Measurements from ENCODE around the gene DRGX. TPM values are rescaled to one million over a fixed set of nuclear protein-coding genes. Genes with fewer than 3 reads are reported as not detected.

Gene DRGX
- total and polyA plus RNA-seq, 2 donors (not counting 1 experiment from before 2014, with no cell fraction given): not detected

DNA sequence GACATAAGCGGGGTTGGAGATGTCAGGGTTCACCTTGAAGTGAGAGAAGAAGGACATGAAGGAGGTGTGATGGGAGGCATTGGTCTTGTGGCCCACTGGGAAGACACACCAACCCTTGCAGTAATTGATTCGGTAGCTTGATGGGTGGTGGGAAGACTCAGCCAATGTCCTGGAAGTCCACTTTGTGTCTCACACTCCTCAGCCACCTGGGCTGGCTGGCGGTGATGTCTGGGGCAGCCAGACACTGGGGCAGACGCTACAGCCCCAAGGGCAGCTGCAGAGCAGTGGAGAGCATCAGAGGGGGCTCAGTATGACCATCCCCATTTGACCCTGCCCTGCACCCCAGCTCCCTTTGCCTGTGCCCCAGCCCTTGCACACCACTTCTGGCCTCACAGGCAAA is 16.7 kb upstream of the DRGX start:
- Histone ChIP-seq H2AFZ (ENCODE audit: insufficient read depth, low read depth, low read length, poor library complexity, severe bottlenecking) (no peak overlapping the region), H3K79me2 (ENCODE audit: control insufficient read depth, insufficient read depth, low read length) (no peaks in the 10 kb centered on the region), H3K36me3 (replicated peaks in 1 of 2; ENCODE audit: control extremely low read depth in 1 of 2, control insufficient read depth in 1 of 2, extremely low read depth in 1 of 2, insufficient read depth in 2 of 2, low read length in 1 of 2) (no peaks in the 10 kb centered on the region), H3K27ac (ENCODE audit: low read length in 2 of 2) (no peak overlapping the region), H3K9me3 (ENCODE audit: control extremely low read depth in 1 of 3, control insufficient read depth in 2 of 3, insufficient read depth in 1 of 3, low read length in 2 of 3) (no peaks in the 10 kb centered on the region), H4K20me1 (ENCODE audit: control insufficient read depth, insufficient read depth, low read length, poor library complexity, severe bottlenecking) (no peaks in the 10 kb centered on the region), H3K27me3 (replicated peaks in 1 of 4; ENCODE audit: control extremely low read depth in 1 of 4, control insufficient read depth in 3 of 4, insufficient read depth in 4 of 4, low read length in 3 of 4) (peaks cover 0 to 9% (median 2%) of the 10 kb centered on the region in 4 experiments), H3K4me1 (ENCODE audit: control insufficient read depth in 2 of 2, insufficient read depth in 2 of 2, low read length in 2 of 2) (no peaks in the 10 kb centered on the region), H3K4me3 (ENCODE audit: control extremely low read depth in 1 of 5, extremely low read depth in 1 of 5, insufficient read depth in 1 of 5, low read depth in 2 of 5, low read length in 4 of 5) (no peak overlapping the region), H3K9ac (ENCODE audit: low read length) (no peak overlapping the region), H3K4me2 (replicated peaks; ENCODE audit: low read depth, low read length, poor library complexity, severe bottlenecking) (no peak overlapping the region)
- TF ChIP-seq, protein P1, sequence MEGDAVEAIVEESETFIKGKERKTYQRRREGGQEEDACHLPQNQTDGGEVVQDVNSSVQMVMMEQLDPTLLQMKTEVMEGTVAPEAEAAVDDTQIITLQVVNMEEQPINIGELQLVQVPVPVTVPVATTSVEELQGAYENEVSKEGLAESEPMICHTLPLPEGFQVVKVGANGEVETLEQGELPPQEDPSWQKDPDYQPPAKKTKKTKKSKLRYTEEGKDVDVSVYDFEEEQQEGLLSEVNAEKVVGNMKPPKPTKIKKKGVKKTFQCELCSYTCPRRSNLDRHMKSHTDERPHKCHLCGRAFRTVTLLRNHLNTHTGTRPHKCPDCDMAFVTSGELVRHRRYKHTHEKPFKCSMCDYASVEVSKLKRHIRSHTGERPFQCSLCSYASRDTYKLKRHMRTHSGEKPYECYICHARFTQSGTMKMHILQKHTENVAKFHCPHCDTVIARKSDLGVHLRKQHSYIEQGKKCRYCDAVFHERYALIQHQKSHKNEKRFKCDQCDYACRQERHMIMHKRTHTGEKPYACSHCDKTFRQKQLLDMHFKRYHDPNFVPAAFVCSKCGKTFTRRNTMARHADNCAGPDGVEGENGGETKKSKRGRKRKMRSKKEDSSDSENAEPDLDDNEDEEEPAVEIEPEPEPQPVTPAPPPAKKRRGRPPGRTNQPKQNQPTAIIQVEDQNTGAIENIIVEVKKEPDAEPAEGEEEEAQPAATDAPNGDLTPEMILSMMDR (IDR thresholded peaks at IDR 0.05): no peak
- TF ChIP-seq EZH2 (IDR thresholded peaks at IDR 0.05; ENCODE audit: borderline replicate concordance, insufficient read depth, low read depth, low read length, poor library complexity, severe bottlenecking): no peak
- no peak for ATAC-seq (ENCODE audit: low read depth)
- ChIA-PET CTCF (interaction anchor here (0.7 to 2.4 kb wide), 3 partner anchors 12 to 100 kb away, joined by 3 to 6 read pairs (median 3); no protein-coding TSS in a partner anchor), POLR2A (no interaction called here)
- H3K4me1 Mint-ChIP-seq: no peaks in the 10 kb centered on the region
- no peaks in the 10 kb centered on the region for H3K9me3 Mint-ChIP-seq (ENCODE audit: insufficient read depth)
- no peak overlapping the region for H3K4me3 Mint-ChIP-seq
- intact Hi-C loops (cut with micrococcal nuclease): no loop called here
- no peak for DNase-seq
- 98% methylated on average over 4 of the region's 4 CpGs for WGBS (ENCODE audit: insufficient coverage)
- H3K27ac Mint-ChIP-seq: no peak overlapping the region
- peaks cover 28% of the 10 kb centered on the region for H3K27me3 Mint-ChIP-seq

DNA sequence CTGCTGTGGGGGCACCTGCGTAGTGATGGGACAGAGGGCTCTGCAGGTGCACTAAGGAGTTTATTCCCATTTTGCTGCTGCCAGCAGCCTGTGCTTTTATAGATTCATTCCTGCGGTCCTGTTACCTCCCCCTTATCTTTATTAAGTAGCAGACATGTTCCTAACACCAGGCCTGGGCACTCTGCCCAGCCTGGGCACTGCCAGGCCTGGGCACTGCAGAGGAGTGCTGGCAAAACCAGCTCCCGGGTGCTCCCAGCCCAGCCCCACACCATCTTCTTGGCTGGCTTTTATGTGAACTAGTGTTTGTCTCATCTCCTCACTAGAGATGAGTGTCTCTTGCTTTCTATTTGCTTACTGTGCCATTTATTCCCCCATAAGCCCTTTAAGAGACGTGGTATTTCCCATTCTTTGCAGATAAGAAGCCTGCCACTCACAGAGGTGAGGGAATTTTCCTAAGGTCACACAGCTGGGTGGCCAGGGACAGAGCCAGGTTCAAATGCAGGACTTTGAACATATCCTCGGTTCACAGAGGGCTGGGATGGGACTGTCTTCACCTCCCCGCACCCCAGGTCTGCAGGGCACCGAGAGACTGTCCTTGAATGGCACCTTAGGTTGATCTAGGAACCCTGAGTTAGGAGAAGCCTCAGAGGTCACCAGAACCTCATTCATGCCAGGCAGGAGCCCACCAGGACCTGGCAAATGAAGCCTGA is 14.6 kb upstream of the DRGX start:
- no peak for ATAC-seq (ENCODE audit: low read depth)
- Histone ChIP-seq H3K4me3 (ENCODE audit: control extremely low read depth in 1 of 5, extremely low read depth in 1 of 5, insufficient read depth in 1 of 5, low read depth in 2 of 5, low read length in 4 of 5) (no peak overlapping the region), H3K79me2 (ENCODE audit: control insufficient read depth, insufficient read depth, low read length) (no peaks in the 10 kb centered on the region), H3K27me3 (replicated peaks in 1 of 4; ENCODE audit: control extremely low read depth in 1 of 4, control insufficient read depth in 3 of 4, insufficient read depth in 4 of 4, low read length in 3 of 4) (peaks cover 0 to 11% (median 2%) of the 10 kb centered on the region in 4 experiments), H3K36me3 (replicated peaks in 1 of 2; ENCODE audit: control extremely low read depth in 1 of 2, control insufficient read depth in 1 of 2, extremely low read depth in 1 of 2, insufficient read depth in 2 of 2, low read length in 1 of 2) (no peaks in the 10 kb centered on the region), H3K9ac (ENCODE audit: low read length) (no peak overlapping the region), H3K4me2 (replicated peaks; ENCODE audit: low read depth, low read length, poor library complexity, severe bottlenecking) (no peak overlapping the region), H4K20me1 (ENCODE audit: control insufficient read depth, insufficient read depth, low read length, poor library complexity, severe bottlenecking) (no peaks in the 10 kb centered on the region), H3K9me3 (ENCODE audit: control extremely low read depth in 1 of 3, control insufficient read depth in 2 of 3, insufficient read depth in 1 of 3, low read length in 2 of 3) (no peaks in the 10 kb centered on the region), H2AFZ (ENCODE audit: insufficient read depth, low read depth, low read length, poor library complexity, severe bottlenecking) (no peak overlapping the region), H3K4me1 (ENCODE audit: control insufficient read depth in 2 of 2, insufficient read depth in 2 of 2, low read length in 2 of 2) (no peaks in the 10 kb centered on the region), H3K27ac (ENCODE audit: low read length in 2 of 2) (no peak overlapping the region)
- ChIA-PET POLR2A (no interaction called here), CTCF (interaction anchor here (2.4 kb wide), 1 partner anchor 102 kb away, joined by 6 read pairs; no protein-coding TSS in a partner anchor)
- Mint-ChIP-seq H3K9me3 (ENCODE audit: insufficient read depth) (no peaks in the 10 kb centered on the region), H3K27ac (no peak overlapping the region), H3K4me1 (no peaks in the 10 kb centered on the region), H3K27me3 (peaks cover 40% of the 10 kb centered on the region), H3K4me3 (no peak overlapping the region)
- no peak for DNase-seq
- intact Hi-C loops (cut with micrococcal nuclease): no loop called here
- 82% methylated on average over 4 of the region's 7 CpGs for WGBS (ENCODE audit: insufficient coverage)
- no peak for TF ChIP-seq EZH2 (IDR thresholded peaks at IDR 0.05; ENCODE audit: borderline replicate concordance, insufficient read depth, low read depth, low read length, poor library complexity, severe bottlenecking)
- TF ChIP-seq, protein P1 (IDR thresholded peaks at IDR 0.05): no peak

Measured in B cell (primary cell).